K562 (cell line): ENCODE data around the gene SIAE. TPM values are rescaled to one million over a fixed set of nuclear protein-coding genes. Genes with fewer than 3 reads are reported as not detected.

ENCODE experiments used
- ATAC-seq: fragments of 200-7000 bp; cut with Tn5 transposase; 3 replicates; pipeline ENCODE4 v1.9.1; 2020; ENCODE audit warnings: moderate library complexity
- BruUV-seq: library from RNA; stranded (reverse); fragments of 400-500 nt; replicated peaks from 2 replicates; lab custom pipeline; 2021; lab: Mats Ljungman, UMichigan
- CTCF ChIA-PET: fragments of 300-600 bp; formaldehyde crosslinking; extraction: SDS; loops from one replicate; lab custom pipeline; 2021; ENCODE audit warnings: low intra/inter-chr PET ratio; lab: Yijun Ruan, JAX
- POLR2A ChIA-PET: fragments of 300-600, 350-650 bp; sonication (Branson Sonifier 250); formaldehyde crosslinking; extraction: SDS; loops from one replicate; lab custom pipeline; 2021; ENCODE audit warnings: antibody characterized with exemption, inconsistent platforms; lab: Yijun Ruan, JAX
- DNase-seq, 4 experiments: peaks; one replicate each; pipeline versions ENCODE4 v3.0.0 to v3.0.0-alpha.2; 2011 to 2018; ENCODE audit warnings: low spot score in 3 of 4, mixed read lengths in 3 of 4; ENCODE audit errors: extremely low read depth in 1 of 4
- FAIRE-seq: peaks from 2 replicates; lab custom pipeline; 2011; peaks lifted over from hg19 to GRCh38; lab: Jason Lieb, UNC
- H2AFZ ChIP-seq: 2 replicates; pipeline ENCODE4 v1.6.0; 2011; ENCODE audit warnings: low read depth, low read length, control low read depth, inconsistent platforms
- H3K27ac ChIP-seq: fragments of 200-600 bp; 3 replicates; pipeline ENCODE4 v1.8.0; 2011; ENCODE audit warnings: low read depth, mild to moderate bottlenecking, control low read depth, inconsistent platforms, low read length, moderate library complexity, mixed read lengths; ENCODE audit errors: extremely low read depth
- H3K27me3 ChIP-seq, 2 experiments: fragments of 300-600 bp in 1 of 2; 2 replicates in 1 of 2; 3 replicates in 1 of 2; pipeline versions ENCODE4 v1.6.0 to v1.8.0; 2011; ENCODE audit warnings: inconsistent platforms in 2 of 2, low read length in 2 of 2, mild to moderate bottlenecking in 1 of 2, mixed read lengths in 1 of 2, moderate library complexity in 1 of 2; ENCODE audit not compliant: control insufficient read depth in 2 of 2, insufficient read depth in 2 of 2
- H3K36me3 ChIP-seq: fragments of 300-600 bp; 3 replicates; pipeline ENCODE4 v1.8.0; 2011; ENCODE audit warnings: mild to moderate bottlenecking, low read length, inconsistent platforms; ENCODE audit not compliant: control insufficient read depth, insufficient read depth
- H3K4me1 ChIP-seq, 2 experiments: fragments of 200-600 bp in 1 of 2; replicated peaks in 1 of 2; 2 replicates in 1 of 2; 3 replicates in 1 of 2; pipeline versions ENCODE4 v1.5.1 to v1.8.0; 2011; ENCODE audit warnings: inconsistent platforms in 2 of 2, low read length in 2 of 2, mild to moderate bottlenecking in 1 of 2, mixed read lengths in 1 of 2, moderate library complexity in 1 of 2; ENCODE audit not compliant: control insufficient read depth in 2 of 2, insufficient read depth in 2 of 2
- H3K4me2 ChIP-seq: 2 replicates; pipeline ENCODE4 v1.6.1; 2011; ENCODE audit warnings: low read length, control low read depth, inconsistent platforms, mixed read lengths; ENCODE audit not compliant: insufficient read depth
- H3K4me3 ChIP-seq: fragments of 200-600 bp; sonication (generic), shearing (Covaris generic); 2 replicates; pipeline ENCODE4 v1.5.1; 2016; ENCODE audit warnings: control low read depth, inconsistent platforms
- H3K79me2 ChIP-seq: fragments of 200-600 bp; 3 replicates; pipeline ENCODE4 v1.8.0; 2011; ENCODE audit warnings: low read length, inconsistent platforms; ENCODE audit not compliant: control insufficient read depth, insufficient read depth
- H3K9ac ChIP-seq, 2 experiments: 2 replicates each; pipeline versions ENCODE4 v1.6.0 to v1.6.1; 2011; ENCODE audit warnings: low read depth in 2 of 2, low read length in 2 of 2, control low read depth in 1 of 2, inconsistent platforms in 1 of 2, mild to moderate bottlenecking in 1 of 2, mixed read lengths in 1 of 2; ENCODE audit not compliant: insufficient read depth in 1 of 2
- H3K9me1 ChIP-seq: one replicate; pipeline ENCODE4 v1.6.0; 2011; ENCODE audit warnings: inconsistent platforms, mild to moderate bottlenecking, low read length, moderate library complexity; ENCODE audit not compliant: control insufficient read depth, insufficient read depth
- H3K9me3 ChIP-seq: replicated peaks from 2 replicates; pipeline ENCODE4 v1.5.1; 2011; ENCODE audit warnings: low read depth, low read length, inconsistent platforms; ENCODE audit not compliant: control insufficient read depth, insufficient read depth
- H4K20me1 ChIP-seq: replicated peaks from 2 replicates; pipeline ENCODE4 v1.6.1; 2011; ENCODE audit warnings: low read length, inconsistent platforms, mixed read lengths; ENCODE audit not compliant: control insufficient read depth, insufficient read depth
- PTTG1 ChIP-seq: fragments of 450-650 bp; IDR thresholded peaks from 2 replicates; pipeline ENCODE4 v1.6.1; 2016; ENCODE audit warnings: low read depth, mild to moderate bottlenecking, missing genetic modification characterization, missing compliant biosample characterization
- ZNF316 ChIP-seq: fragments of 450-650 bp; IDR thresholded peaks from 2 replicates; pipeline ENCODE4 v1.6.1; 2016
- WGBS: fragments of 100-300 bp; shearing (Covaris generic); methylation state at CpG from one replicate; pipeline ENCODE4 v1.1.6; 2016; ENCODE audit warnings: low coverage, mixed read lengths; ENCODE audit not compliant: insufficient coverage; ENCODE audit errors: missing lambda C conversion rate; 5-methylcytosine and 5-hydroxymethylcytosine counted together
- in situ Hi-C: fragments of 300-500 bp; cut with MboI; formaldehyde crosslinking; loops from 4 replicates; pipeline ENCODE4 v1.15.0; 2018; ENCODE audit warnings: inconsistent platforms, mixed read lengths
- intact Hi-C: fragments of 100-400 bp; cut with micrococcal nuclease; formaldehyde crosslinking; loops from 2 replicates; pipeline ENCODE4 v1.14.2; 2022
- polyA plus RNA-seq, 8 experiments: library from polyadenylated mRNA; depleted of rRNA in 4 of 8; stranded (reverse) in 5 of 8; unstranded in 3 of 8; fragments of >200 nt; fragmentation: Nextera tagmentation in 2 of 8; fragmentation: Illumina TruSeq in 1 of 8; extraction: Ambion mirVana in 2 of 8; extraction: Trizol in 1 of 8; gene quantifications; 2 replicates each; pipeline versions ENCODE4 v1.2.1 to v1.2.3, GENCODE V29; 2011 to 2014; ENCODE audit warnings: inconsistent platforms in 1 of 8, missing spikeins in 1 of 8
- total RNA-seq, 7 experiments: library from RNA; depleted of rRNA in 6 of 7; stranded (reverse); fragments of >200 nt in 6 of 7; fragmentation: Illumina TruSeq in 2 of 7; extraction: Trizol in 2 of 7; gene quantifications; 2 replicates each; pipeline versions ENCODE4 v1.2.1 to v1.2.3, GENCODE V29; 2011 to 2021; ENCODE audit warnings: low replicate concordance in 1 of 7

The SIAE gene
- total and polyA plus RNA-seq, 9 of the 15 experiments (the other 6 are each of a cell fraction or from before 2014, with no cell fraction given), result 0.89 to 9.6 (median 3.7) TPM

DNA sequence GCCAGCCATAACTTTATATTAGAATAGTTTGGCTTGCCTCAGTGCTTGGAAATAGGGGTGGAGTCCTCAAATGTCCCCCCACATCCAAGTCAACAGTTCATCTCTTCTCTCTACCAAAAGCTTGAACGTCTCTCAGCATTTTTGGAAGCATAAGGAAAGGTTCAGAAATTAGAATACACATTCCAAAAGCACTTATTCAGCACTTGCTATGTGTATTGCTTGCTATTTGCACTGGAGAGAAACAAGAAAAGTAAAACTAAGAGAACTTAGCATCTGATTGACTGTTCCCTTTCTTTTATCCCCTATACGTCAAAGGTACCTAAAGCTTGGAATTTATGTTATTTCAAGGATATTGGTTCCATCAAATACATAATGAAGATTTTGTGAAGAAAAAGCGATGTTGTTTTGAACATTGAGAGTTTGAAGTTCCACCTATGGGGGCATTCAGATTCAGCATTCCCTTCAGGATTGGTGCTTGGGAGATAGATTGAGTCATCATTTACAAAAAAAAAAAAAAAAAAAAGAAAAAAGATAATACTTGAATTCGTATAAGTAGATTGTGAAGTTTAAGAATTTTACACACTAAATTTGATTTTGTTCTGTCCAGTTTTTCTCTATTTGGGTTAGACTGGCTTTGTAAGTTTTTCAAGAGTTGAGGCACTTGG, 49.5 kb downstream of the SIAE start:
- Histone ChIP-seq H3K4me3 (peak overlapping the region; percentile 75), H3K9me1 (peaks cover 4% of the 10 kb centered on the region), H3K9ac (peak overlapping the region in 1 of 2 experiments; percentile 86; a peak in 2 of 4 replicates), H4K20me1 (no peaks in the 10 kb centered on the region), H2AFZ (no peak overlapping the region), H3K79me2 (peaks cover 35% of the 10 kb centered on the region), H3K36me3 (peaks cover 43% of the 10 kb centered on the region), H3K4me1 (peaks cover 0 to 13% of the 10 kb centered on the region in 2 experiments; a peak in 3 of 5 replicates), H3K27ac (peak overlapping the region; percentile 77; the same call in 1 of the 3 replicates), H3K4me2 (peak overlapping the region; percentile 87), H3K9me3 (no peaks in the 10 kb centered on the region), H3K27me3 (peaks cover 0 to 4% of the 10 kb centered on the region in 2 experiments; a peak in 2 of 5 replicates)
- in situ Hi-C loops (no loop called here), intact Hi-C loops (no loop called here)
- DNase-seq (no peak), ATAC-seq (no peak), FAIRE-seq (no peak)
- ChIA-PET CTCF (no interaction called here), POLR2A (interaction anchor here (1.7 kb wide), 1 partner anchor 8 kb away, joined by 7 read pairs; no protein-coding TSS in a partner anchor)
- 26% methylated on average over 4 of the region's 4 CpGs for WGBS
- BruUV-seq, result no TSS peak
- TF ChIP-seq ZNF316, result 0 out of 2 replicates have a peak, but pooled peaks have one; percentile 11
- no peak for TF ChIP-seq PTTG1 (tag)
